Right lobe of liver (tissue), 6 donors: ENCODE measurements around the gene CCR1. TPM values are rescaled to one million over a fixed set of nuclear protein-coding genes. Genes with fewer than 3 reads are reported as not detected.

Experiments used
- ATAC-seq, 4 donors: fragments of 200-7000 bp; cut with Tn5 transposase; one replicate each; pipeline ENCODE4 v1.9.1; 2020; ENCODE audit warnings: mild to moderate bottlenecking in 4 of 4, moderate library complexity in 4 of 4
- DNase-seq, 3 donors: peaks; one replicate each; pipeline ENCODE4 v3.0.0-alpha.2; 2020
- H3K27ac ChIP-seq, 3 donors: fragments of 200-600 bp; one replicate each; pipeline ENCODE4 v1.8.0; 2022
- H3K27me3 ChIP-seq, 2 donors: fragments of 200-600 bp; one replicate each; pipeline ENCODE4 v1.8.0; 2022
- H3K36me3 ChIP-seq, 4 donors: fragments of 200-600 bp; sonication (generic) in 1 of 4; one replicate each; pipeline versions ENCODE4 v1.5.1 to v1.8.0; 2017 to 2022; ENCODE audit warnings: control low read depth in 1 of 4
- H3K4me1 ChIP-seq, 4 donors: fragments of 200-600 bp; sonication (generic) in 1 of 4; one replicate each; pipeline versions ENCODE4 v1.5.1 to v1.8.0; 2017 to 2022; ENCODE audit warnings: control low read depth in 1 of 4
- H3K4me3 ChIP-seq, 3 donors: fragments of 200-600 bp; one replicate each; pipeline ENCODE4 v1.8.0; 2022
- H3K9me3 ChIP-seq, 4 donors: fragments of 200-600 bp; sonication (generic) in 1 of 4; one replicate each; pipeline versions ENCODE4 v1.5.1 to v1.8.0; 2017 to 2022; ENCODE audit warnings: control low read depth in 1 of 4
- POLR2A ChIP-seq: fragments of 450-650 bp; IDR thresholded peaks from one replicate; pipeline ENCODE4 v1.6.1; 2017; ENCODE audit warnings: antibody characterized with exemption, mild to moderate bottlenecking
- WGBS: methylation state at CpG from one replicate; pipeline ENCODE4 v1.1.6; 2018; ENCODE audit warnings: low coverage, low lambda C conversion rate; ENCODE audit not compliant: insufficient coverage; ENCODE audit errors: missing lambda C conversion rate; 5-methylcytosine and 5-hydroxymethylcytosine counted together
- intact Hi-C, 2 donors: fragments of 100-400 bp; cut with DNase I; formaldehyde crosslinking; loops; one replicate each; pipeline versions ENCODE4 v1.11.2 to v1.14.1; 2022
- long read RNA-seq: library from polyadenylated mRNA; unstranded; transcript quantifications from one replicate; pipeline ENCODE4 v2.0.0, GENCODE V29; 2019
- total RNA-seq, 6 experiments: library from RNA; depleted of rRNA in 2 of 6; stranded (reverse); fragments of >200 nt in 2 of 6; fragmentation: NEBNext Ultra II Directional in 3 of 6; extraction: Animal tissue kit (Norgen Biotek cat#: 25700) in 3 of 6; gene quantifications; one replicate each; pipeline versions ENCODE4 v1.1.0 to v1.2.4, GENCODE V29; 2016 to 2023
- TF ChIP-seq, protein P1 (sequence below), 4 donors: fragments of 200-600 bp in 3 of 4; fragments of 450-650 bp in 1 of 4; IDR thresholded peaks; one replicate each; pipeline versions ENCODE4 v1.5.1 to v1.8.0; 2016 to 2022; ENCODE audit warnings: antibody characterized with exemption in 4 of 4, mild to moderate bottlenecking in 2 of 4
- donor health status: DM: no; HTN: yes; CAD: no.
- donor health status: DM: no; HTN: no; CAD: no.
- donor health status: DM: no; HTN: no; CAD: no.
- donor health status: DM: no; HTN: yes; CAD: no.
- donor health status: DM: no; HTN: yes; CAD: no.

CCR1 gene
- 10 to 100 TPM in 1 of 6 experiments, 1 to 10 TPM in 5; 1.6 to 17.3 (median 3.1) TPM for total RNA-seq
- long read RNA-seq, result 0 reads

DNA sequence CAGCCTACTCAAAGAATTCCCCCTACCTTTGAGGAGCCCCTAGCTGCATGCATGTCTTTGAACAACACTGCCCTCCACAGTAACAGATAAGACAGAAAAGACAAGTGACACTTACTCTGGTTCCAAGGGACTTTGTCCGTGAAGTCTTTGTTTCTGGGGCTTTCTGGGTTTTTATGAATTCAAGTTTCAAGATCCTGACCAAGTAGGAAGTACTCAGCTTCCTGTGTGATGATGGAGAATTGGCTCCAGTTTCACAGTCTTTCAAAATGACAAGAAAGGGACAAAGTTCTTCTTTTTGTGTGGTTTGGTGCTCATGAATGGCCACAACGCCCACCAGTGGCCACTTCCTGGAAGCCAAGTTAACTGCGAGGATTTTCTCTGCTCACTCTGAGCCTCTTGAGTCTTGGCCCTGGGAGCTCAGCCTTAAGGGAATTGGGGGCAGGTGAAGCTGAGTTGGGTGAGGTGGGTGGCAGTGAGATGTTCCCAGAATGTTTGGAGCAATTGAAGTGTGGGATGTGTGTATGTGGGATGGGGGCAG lies at the start of gene CCR1:
TSS of gene CCR1 (minus strand) at position 147 of the 538 bp plus-strand sequence. CDS start 4,000 bp downstream, outside the sequence.
- DNase-seq, result no peak
- no peaks in the 10 kb centered on the region for H3K9me3 ChIP-seq
- intact Hi-C loops, result no loop called here
- H3K27ac ChIP-seq, result peak within 1 kb of the TSS in 2 of 3 donors; percentile 47 to 56
- TF ChIP-seq, protein P1, sequence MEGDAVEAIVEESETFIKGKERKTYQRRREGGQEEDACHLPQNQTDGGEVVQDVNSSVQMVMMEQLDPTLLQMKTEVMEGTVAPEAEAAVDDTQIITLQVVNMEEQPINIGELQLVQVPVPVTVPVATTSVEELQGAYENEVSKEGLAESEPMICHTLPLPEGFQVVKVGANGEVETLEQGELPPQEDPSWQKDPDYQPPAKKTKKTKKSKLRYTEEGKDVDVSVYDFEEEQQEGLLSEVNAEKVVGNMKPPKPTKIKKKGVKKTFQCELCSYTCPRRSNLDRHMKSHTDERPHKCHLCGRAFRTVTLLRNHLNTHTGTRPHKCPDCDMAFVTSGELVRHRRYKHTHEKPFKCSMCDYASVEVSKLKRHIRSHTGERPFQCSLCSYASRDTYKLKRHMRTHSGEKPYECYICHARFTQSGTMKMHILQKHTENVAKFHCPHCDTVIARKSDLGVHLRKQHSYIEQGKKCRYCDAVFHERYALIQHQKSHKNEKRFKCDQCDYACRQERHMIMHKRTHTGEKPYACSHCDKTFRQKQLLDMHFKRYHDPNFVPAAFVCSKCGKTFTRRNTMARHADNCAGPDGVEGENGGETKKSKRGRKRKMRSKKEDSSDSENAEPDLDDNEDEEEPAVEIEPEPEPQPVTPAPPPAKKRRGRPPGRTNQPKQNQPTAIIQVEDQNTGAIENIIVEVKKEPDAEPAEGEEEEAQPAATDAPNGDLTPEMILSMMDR (IDR thresholded peaks at IDR 0.05), result peak in 3 of 4 donors; percentile 28 to 34 (median 31)
- peak; percentile 22 for TF ChIP-seq POLR2A
- 0% methylated on average over 3 of the region's 3 CpGs for WGBS
- ATAC-seq, result peak; percentile 46 to 70 (median 54)
- no peaks in the 10 kb centered on the region for H3K27me3 ChIP-seq
- no peaks in the 10 kb centered on the region for H3K4me1 ChIP-seq
- H3K4me3 ChIP-seq, result peak within 1 kb of the TSS in 2 of 3 donors; percentile 26 to 37
- H3K36me3 ChIP-seq, result no peaks in the 10 kb centered on the region

DNA sequence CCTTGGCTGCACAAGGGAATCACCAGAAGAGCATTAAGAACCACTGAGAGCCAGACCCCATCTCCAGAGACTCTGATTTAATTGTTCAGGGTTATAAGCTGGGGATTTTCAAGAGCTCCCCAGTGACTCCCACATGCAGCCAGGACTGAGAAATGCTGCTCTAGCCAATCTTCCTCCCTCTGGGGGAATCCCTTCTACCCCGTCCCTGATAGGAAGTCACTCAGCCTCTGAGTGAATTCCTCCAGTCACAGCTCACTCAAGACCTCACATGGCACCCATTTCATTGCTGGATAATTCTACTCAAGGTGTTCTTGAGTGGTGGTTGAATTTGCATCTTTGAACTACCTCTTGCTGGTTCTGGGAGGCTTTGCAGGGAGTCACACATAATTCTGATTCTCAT lies 44.9 kb upstream of the CCR1 start:
- Histone ChIP-seq H3K27ac (no peak overlapping the region), H3K36me3 (no peaks in the 10 kb centered on the region), H3K9me3 (no peaks in the 10 kb centered on the region), H3K4me1 (no peaks in the 10 kb centered on the region), H3K27me3 (no peaks in the 10 kb centered on the region), H3K4me3 (no peak overlapping the region)
- ATAC-seq (no peak), DNase-seq (no peak)
- intact Hi-C loops, result no loop called here
- no peak for TF ChIP-seq POLR2A
- TF ChIP-seq, protein P1 (IDR thresholded peaks at IDR 0.05), result no peak
- no CpG with 5 or more reads among the region's 1 CpG for WGBS

DNA sequence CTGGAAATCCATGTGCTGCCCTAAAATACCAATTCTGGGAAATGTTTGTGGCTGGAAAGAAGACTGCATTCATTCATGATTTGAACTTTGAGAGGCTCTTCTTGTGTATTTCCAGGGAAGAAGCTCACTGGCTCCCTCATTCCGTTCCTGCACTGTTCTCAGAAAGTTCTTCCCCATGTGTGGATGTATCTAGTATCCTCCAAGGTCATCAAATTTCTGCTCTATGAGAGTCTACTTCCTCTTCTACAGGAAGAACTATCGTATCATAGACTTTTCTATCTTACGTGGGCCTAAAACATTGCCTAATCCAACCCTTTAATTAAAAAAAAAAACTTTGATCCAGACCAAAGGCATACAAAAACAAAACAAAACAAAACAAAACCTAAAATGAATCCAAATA lies 37.0 kb upstream of the CCR1 start:
- H3K4me1 ChIP-seq, result no peaks in the 10 kb centered on the region
- no peak overlapping the region for H3K4me3 ChIP-seq
- no peaks in the 10 kb centered on the region for H3K9me3 ChIP-seq
- no peaks in the 10 kb centered on the region for H3K27me3 ChIP-seq
- 58% methylated on average over 3 of the region's 3 CpGs for WGBS
- intact Hi-C loops, result no loop called here
- DNase-seq (no peak), ATAC-seq (peak in 1 of 4 donors; percentile 42)
- no peak overlapping the region for H3K27ac ChIP-seq
- TF ChIP-seq POLR2A, result no peak
- TF ChIP-seq, protein P1 (IDR thresholded peaks at IDR 0.05), result no peak
- no peaks in the 10 kb centered on the region for H3K36me3 ChIP-seq

DNA sequence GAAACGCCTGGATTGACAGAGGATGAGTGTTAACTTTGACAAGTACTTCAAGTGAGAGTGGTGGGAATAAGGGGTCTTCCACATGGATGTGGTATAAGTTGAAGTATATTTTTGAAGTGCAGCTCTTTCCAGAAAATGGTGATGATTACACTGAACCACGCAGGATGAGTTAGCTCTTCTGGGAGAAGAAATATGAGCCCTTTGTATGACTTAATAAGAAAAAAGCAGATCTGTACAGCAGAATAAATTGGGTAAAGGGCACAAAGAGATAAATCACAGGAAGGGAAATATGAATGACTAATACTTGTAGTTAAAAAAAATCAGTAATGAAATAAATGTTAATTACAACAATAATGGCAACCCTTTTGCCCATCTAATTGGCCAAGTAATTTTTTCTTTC lies 35.4 kb upstream of the CCR1 start:
- intact Hi-C loops, result no loop called here
- Histone ChIP-seq H3K9me3 (no peaks in the 10 kb centered on the region), H3K4me3 (no peak overlapping the region), H3K27me3 (no peaks in the 10 kb centered on the region), H3K36me3 (no peaks in the 10 kb centered on the region), H3K4me1 (no peaks in the 10 kb centered on the region), H3K27ac (no peak overlapping the region)
- WGBS, result 43% methylated on average over 2 of the region's 2 CpGs
- TF ChIP-seq, protein P1 (IDR thresholded peaks at IDR 0.05), result no peak
- TF ChIP-seq POLR2A, result no peak
- ATAC-seq, result no peak
- DNase-seq, result no peak
